Kidney (tissue), 14 donors: ENCODE measurements around the gene DNAJB8. TPM values are rescaled to one million over a fixed set of nuclear protein-coding genes. Genes with fewer than 3 reads are reported as not detected.

Experiments used
- DNase-seq, 5 donors: peaks; one replicate each; pipeline ENCODE4 v3.0.0-alpha.2; 2013 to 2020
- FAIRE-seq: peaks from 2 replicates; lab custom pipeline; 2012; peaks lifted over from hg19 to GRCh38; lab: Jason Lieb, UNC
- H3K27ac ChIP-seq, 2 donors: one replicate each; pipeline ENCODE4 v1.7.0; 2013; ENCODE audit warnings: low read depth in 2 of 2, low read length in 2 of 2, inconsistent platforms in 1 of 2
- H3K27me3 ChIP-seq: one replicate; pipeline ENCODE4 v1.7.1; 2013; ENCODE audit warnings: low read length, inconsistent platforms; ENCODE audit not compliant: control insufficient read depth, insufficient read depth
- H3K36me3 ChIP-seq, 3 donors: one replicate each; pipeline versions ENCODE4 v1.7.0 to v1.7.1; 2013; ENCODE audit warnings: low read length in 3 of 3, control low read depth in 1 of 3, inconsistent platforms in 1 of 3; ENCODE audit not compliant: insufficient read depth in 3 of 3, control insufficient read depth in 2 of 3
- H3K4me1 ChIP-seq, 3 donors: one replicate each; pipeline versions ENCODE4 v1.7.0 to v1.7.1; 2013; ENCODE audit warnings: low read length in 3 of 3, inconsistent platforms in 1 of 3, low read depth in 1 of 3; ENCODE audit not compliant: control insufficient read depth in 2 of 3, insufficient read depth in 2 of 3
- H3K4me3 ChIP-seq, 3 donors: one replicate each; pipeline versions ENCODE4 v1.7.0 to v1.8.1; 2013; ENCODE audit warnings: low read length in 3 of 3, control low read depth in 1 of 3, inconsistent platforms in 1 of 3
- H3K9ac ChIP-seq, 3 donors: one replicate each; pipeline versions ENCODE4 v1.7.0 to v1.7.1; 2013; ENCODE audit warnings: low read length in 3 of 3, control low read depth in 1 of 3, inconsistent platforms in 1 of 3
- H3K9me3 ChIP-seq, 3 donors: one replicate each; pipeline versions ENCODE4 v1.7.0 to v1.7.1; 2013; ENCODE audit warnings: low read length in 3 of 3, control low read depth in 1 of 3, inconsistent platforms in 1 of 3; ENCODE audit not compliant: control insufficient read depth in 2 of 3, insufficient read depth in 1 of 3
- CTCF ChIP-seq: IDR thresholded peaks from 3 replicates; pipeline ENCODE4 v1.5.1; 2012; ENCODE audit warnings: mild to moderate bottlenecking, moderate library complexity, borderline replicate concordance; ENCODE audit not compliant: insufficient read depth; ENCODE audit errors: extremely low read depth
- intact Hi-C: fragments of 100-400 bp; cut with DNase I; formaldehyde crosslinking; loops from one replicate; pipeline ENCODE4 v1.11.1; 2022
- polyA plus RNA-seq: library from polyadenylated mRNA; stranded (reverse); fragments of 350-450 nt; fragmentation: Illumina TruSeq; extraction: RNeasy Lipid Tissue Mini Kit (QIAGEN cat#74804); gene quantifications from one replicate; pipeline ENCODE4 v1.2.3, GENCODE V29; 2014; ENCODE audit warnings: low read depth, low replicate concordance; ENCODE audit not compliant: insufficient read depth
- total RNA-seq: library from RNA; stranded (reverse); fragmentation: NEBNext Ultra II Directional; extraction: Animal tissue kit (Norgen Biotek cat#: 25700); gene quantifications from one replicate; pipeline ENCODE4 v1.2.1, GENCODE V29; 2021
- donor health status: control.
- donor health status: control.
- donor health status: control.
- donor health status: control.
- donor health status: control.
- donor health status: DM: yes; HTN: yes; CAD: no.
- donor health status: Normal renal cell carcinoma (clear cell type).

DNAJB8 gene
- total and polyA plus RNA-seq, 2 donors from 2014 or later, result not detected

- peak overlapping the region in 1 of 3 donors; percentile 55 for H3K9ac ChIP-seq
- FAIRE-seq (no peak), DNase-seq (no peak)
- H3K4me3 ChIP-seq, result peak overlapping the region; percentile 54 to 78 (median 65)
- H3K9me3 ChIP-seq, result no peaks in the 10 kb centered on the region
- intact Hi-C loops, result no loop called here
- peak overlapping the region; percentile 60 to 85 for H3K27ac ChIP-seq
- H3K27me3 ChIP-seq, result peaks cover 36% of the 10 kb centered on the region
- no peak for TF ChIP-seq CTCF
- H3K4me1 ChIP-seq, result peaks cover 0 to 15% (median 4%) of the 10 kb centered on the region in 3 donors
- H3K36me3 ChIP-seq, result peaks cover 0 to 3% (median 0%) of the 10 kb centered on the region in 3 donors
Measured at GRCh38 chr3:128487538-128487812, 20.8 kb upstream of the DNAJB8 start.

- peak overlapping the region; percentile 54 to 78 (median 65) for H3K4me3 ChIP-seq
- DNase-seq (peak in 4 of 5 donors; percentile 39 to 82 (median 46)), FAIRE-seq (no peak)
- H3K9ac ChIP-seq, result peak overlapping the region in 1 of 3 donors; percentile 55
- H3K27me3 ChIP-seq, result peaks cover 40% of the 10 kb centered on the region
- no peaks in the 10 kb centered on the region for H3K9me3 ChIP-seq
- no peak for TF ChIP-seq CTCF
- H3K27ac ChIP-seq, result peak overlapping the region; percentile 60 to 85
- intact Hi-C loops, result no loop called here
- H3K4me1 ChIP-seq, result peaks cover 0 to 15% (median 4%) of the 10 kb centered on the region in 3 donors
- H3K36me3 ChIP-seq, result peaks cover 0 to 3% (median 0%) of the 10 kb centered on the region in 3 donors
Measured at GRCh38 chr3:128486681-128487537, 20.2 kb upstream of the DNAJB8 start.

- H3K36me3 ChIP-seq, result peaks cover 0 to 3% (median 0%) of the 10 kb centered on the region in 3 donors
- DNase-seq (no peak), FAIRE-seq (no peak)
- H3K27ac ChIP-seq, result peak overlapping the region; percentile 51 to 65
- H3K27me3 ChIP-seq, result peaks cover 34% of the 10 kb centered on the region
- intact Hi-C loops, result no loop called here
- H3K9ac ChIP-seq, result peak overlapping the region in 1 of 3 donors; percentile 51
- H3K4me3 ChIP-seq, result peak overlapping the region; percentile 36 to 78 (median 65)
- no peaks in the 10 kb centered on the region for H3K9me3 ChIP-seq
- peaks cover 0 to 16% (median 4%) of the 10 kb centered on the region in 3 donors for H3K4me1 ChIP-seq
- no peak for TF ChIP-seq CTCF
Measured at GRCh38 chr3:128486205-128486628, 19.5 kb upstream of the DNAJB8 start.
